Immature natural killer cell (primary cell): ENCODE data around the gene ZNF106. TPM values are rescaled to one million over a fixed set of nuclear protein-coding genes. Genes with fewer than 3 reads are reported as not detected.

Experiments
- DNase-seq, 3 donors: peaks; one replicate each; pipeline ENCODE4 v3.0.0; 2022; ENCODE audit warnings: mixed read lengths in 1 of 3
- H3K27ac Mint-ChIP-seq, 6 donors: one replicate each; pipeline ENCODE4 v1.8.0; 2020; ENCODE audit warnings: mixed read lengths in 6 of 6, mild to moderate bottlenecking in 5 of 6, inconsistent platforms in 4 of 6, moderate library complexity in 3 of 6
- H3K27me3 Mint-ChIP-seq, 3 donors: one replicate each; pipeline ENCODE4 v1.8.0; 2020 to 2021; ENCODE audit warnings: low read depth in 3 of 3, mild to moderate bottlenecking in 3 of 3, mixed read lengths in 3 of 3, moderate library complexity in 3 of 3, inconsistent platforms in 1 of 3
- H3K36me3 Mint-ChIP-seq, 3 donors: one replicate each; pipeline ENCODE4 v1.8.0; 2020; ENCODE audit warnings: mixed read lengths in 3 of 3, inconsistent platforms in 2 of 3, mild to moderate bottlenecking in 2 of 3
- H3K4me1 Mint-ChIP-seq, 2 donors: one replicate each; pipeline ENCODE4 v1.8.0; 2020; ENCODE audit warnings: inconsistent platforms in 2 of 2, mild to moderate bottlenecking in 2 of 2, mixed read lengths in 2 of 2, moderate library complexity in 1 of 2
- H3K4me3 Mint-ChIP-seq, 5 donors: one replicate each; pipeline ENCODE4 v1.8.0; 2020; ENCODE audit warnings: mild to moderate bottlenecking in 5 of 5, mixed read lengths in 5 of 5, inconsistent platforms in 3 of 5, moderate library complexity in 3 of 5
- H3K9me3 Mint-ChIP-seq, 6 donors: one replicate each; pipeline ENCODE4 v1.8.0; 2020; ENCODE audit warnings: mild to moderate bottlenecking in 6 of 6, mixed read lengths in 6 of 6, inconsistent platforms in 4 of 6, moderate library complexity in 3 of 6
- polyA plus RNA-seq, 3 donors: library from polyadenylated mRNA; unstranded; fragments of 300-500 nt; fragmentation: Illumina TruSeq; gene quantifications; one replicate each; pipeline ENCODE4 v1.2.3, GENCODE V29; 2021

ZNF106 gene
- 10 to 100 TPM; 20.3 to 65.5 (median 21.7) TPM for polyA plus RNA-seq

DNA sequence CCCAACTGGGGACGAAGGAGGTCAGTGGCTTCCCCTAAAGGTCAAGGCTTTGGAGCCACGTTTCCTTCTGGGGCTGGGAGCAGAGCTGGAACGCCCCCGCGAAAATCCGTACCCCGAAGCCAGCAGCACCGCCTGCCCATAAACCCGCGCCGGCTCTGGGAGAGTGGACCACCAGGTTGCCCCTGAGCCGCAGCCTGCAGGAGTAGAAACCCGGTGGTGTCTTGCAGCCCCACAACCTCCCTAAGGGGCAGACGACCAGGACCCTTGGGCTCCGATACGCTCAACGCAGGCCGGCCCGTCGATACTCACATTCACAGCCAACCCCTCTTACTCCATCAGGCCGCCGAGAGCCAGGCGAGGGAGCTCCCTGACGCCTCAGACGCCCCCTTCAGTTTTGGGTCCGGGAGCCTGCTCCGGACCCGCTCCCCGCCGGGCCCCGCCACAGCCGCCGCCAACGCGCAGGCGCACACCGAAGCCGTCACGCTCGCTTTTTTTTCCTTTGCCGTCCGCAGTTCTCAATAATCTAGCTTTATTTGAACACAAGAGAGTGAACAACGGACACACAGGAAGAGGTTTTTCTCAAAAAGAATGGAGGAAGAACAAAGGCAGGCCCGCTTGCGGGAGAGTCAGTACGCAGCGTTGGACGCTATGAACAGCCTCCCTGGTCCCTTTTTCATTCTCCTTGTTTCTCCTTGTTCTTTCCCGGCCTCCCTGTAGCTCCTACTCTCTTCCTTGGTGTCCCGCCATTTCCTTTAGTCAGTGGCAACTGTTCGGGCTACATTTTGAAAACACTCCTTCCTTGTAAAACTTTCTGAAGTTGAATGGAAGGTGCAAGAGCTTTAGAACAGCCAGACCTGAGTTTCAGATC, at the start of gene ZNF106:
Gene ZNF106, minus strand, starts transcription at position 471 of the 868 bp plus-strand sequence. CDS start 18,852 bp downstream, outside the sequence.
- H3K36me3 Mint-ChIP-seq: no peaks in the 10 kb centered on the region
- H3K4me3 Mint-ChIP-seq: peak within 1 kb of the TSS; percentile 96 to 99 (median 98)
- peaks cover 6 to 12% (median 10%) of the 10 kb centered on the region in 3 donors for H3K27me3 Mint-ChIP-seq
- DNase-seq: peak; percentile 93 to 95 (median 94)
- peak within 1 kb of the TSS; percentile 97 to 100 (median 98) for H3K27ac Mint-ChIP-seq
- no peaks in the 10 kb centered on the region for H3K9me3 Mint-ChIP-seq
- H3K4me1 Mint-ChIP-seq: peaks cover 42 to 46% of the 10 kb centered on the region in 2 donors

DNA sequence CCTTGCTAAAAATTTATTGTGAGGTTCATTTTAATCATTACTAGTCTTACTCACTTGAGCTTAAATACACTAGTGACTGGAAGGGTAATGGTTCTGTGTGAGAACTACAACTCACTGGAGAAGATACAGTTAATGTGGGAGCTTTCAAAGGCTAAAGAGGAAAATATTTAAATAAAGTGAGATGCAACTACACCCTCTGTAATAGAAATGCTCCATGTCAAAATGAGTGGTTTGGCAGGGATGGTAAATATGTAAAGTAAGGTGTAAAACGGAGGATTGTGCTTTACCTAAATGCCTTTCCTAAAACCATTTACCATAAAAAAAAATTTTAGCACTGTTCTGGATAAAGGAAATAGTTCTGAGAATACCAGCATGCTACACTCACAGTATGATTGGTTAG, 42.3 kb upstream of the ZNF106 start:
- no peak overlapping the region for H3K27ac Mint-ChIP-seq
- H3K4me1 Mint-ChIP-seq: no peaks in the 10 kb centered on the region
- H3K9me3 Mint-ChIP-seq: no peaks in the 10 kb centered on the region
- H3K36me3 Mint-ChIP-seq: peaks cover 13 to 25% (median 15%) of the 10 kb centered on the region in 3 donors
- DNase-seq: no peak
- no peak overlapping the region for H3K4me3 Mint-ChIP-seq
- H3K27me3 Mint-ChIP-seq: peaks cover 0 to 2% (median 1%) of the 10 kb centered on the region in 3 donors

DNA sequence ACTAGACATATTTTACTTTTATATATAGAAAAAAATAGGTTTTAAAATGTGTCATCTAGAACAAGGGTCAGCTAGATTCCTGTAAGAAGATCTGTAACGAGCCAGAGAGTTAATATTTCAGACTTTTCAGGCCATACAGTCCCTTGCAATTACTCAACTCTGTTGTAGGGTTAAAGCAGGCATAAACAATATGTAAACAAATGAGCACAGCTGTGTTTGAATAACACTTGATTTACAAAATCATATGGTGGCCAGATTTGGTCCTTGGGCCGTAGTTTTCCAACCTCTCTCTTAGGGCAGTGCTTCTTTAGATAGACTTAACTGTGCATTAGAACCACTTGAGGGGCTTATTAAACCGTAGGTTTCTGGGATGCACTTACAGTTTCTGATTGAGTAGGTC, 38.0 kb upstream of the ZNF106 start:
- Mint-ChIP-seq H3K27ac (no peak overlapping the region), H3K9me3 (no peaks in the 10 kb centered on the region), H3K4me3 (no peak overlapping the region), H3K27me3 (peaks cover 0 to 2% (median 0%) of the 10 kb centered on the region in 3 donors), H3K36me3 (peaks cover 19 to 22% (median 21%) of the 10 kb centered on the region in 3 donors), H3K4me1 (no peaks in the 10 kb centered on the region)
- DNase-seq: no peak

DNA sequence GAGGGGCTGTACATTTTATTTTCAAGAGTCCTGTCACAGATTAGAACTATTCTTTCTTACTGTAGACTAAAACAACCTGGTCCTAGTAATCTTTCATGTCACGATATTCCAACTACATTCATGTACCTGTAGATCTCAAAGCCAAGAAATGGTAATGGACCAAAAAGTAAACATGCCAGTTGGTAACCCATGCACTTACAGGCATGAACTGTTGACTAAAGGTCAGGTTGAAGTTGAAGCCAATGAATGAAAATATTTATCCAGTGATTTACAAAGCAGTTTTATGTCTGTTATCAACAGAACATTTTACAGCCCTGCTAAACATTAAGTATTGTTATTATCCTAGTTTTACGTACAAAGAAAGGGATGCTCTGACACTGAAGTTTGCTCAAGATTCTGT, 32.4 kb upstream of the ZNF106 start:
- Mint-ChIP-seq H3K4me3 (no peak overlapping the region), H3K27ac (no peak overlapping the region), H3K27me3 (no peaks in the 10 kb centered on the region), H3K36me3 (peaks cover 5 to 24% (median 13%) of the 10 kb centered on the region in 3 donors), H3K9me3 (no peaks in the 10 kb centered on the region), H3K4me1 (no peaks in the 10 kb centered on the region)
- no peak for DNase-seq

DNA sequence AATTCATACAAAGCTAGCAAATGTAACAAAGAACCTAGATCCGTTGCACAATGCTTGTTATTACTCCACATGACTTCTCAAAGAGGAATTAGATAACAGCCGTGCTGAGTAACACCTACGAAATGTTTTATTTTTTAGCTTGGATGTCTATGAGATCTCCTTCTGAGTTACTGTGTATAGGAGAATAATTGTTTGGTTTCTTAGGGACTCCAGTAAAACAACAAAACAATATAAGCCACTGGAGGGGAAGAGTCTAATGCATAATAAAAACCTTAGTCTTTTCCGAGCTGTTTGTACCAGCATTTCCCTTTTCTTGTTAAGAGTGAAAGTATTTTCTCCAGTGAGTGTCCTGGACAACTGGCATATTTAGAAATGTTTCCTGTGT, 20.1 kb upstream of the ZNF106 start:
- Mint-ChIP-seq H3K27ac (no peak overlapping the region), H3K4me3 (no peak overlapping the region), H3K4me1 (peaks cover 2 to 6% of the 10 kb centered on the region in 2 donors), H3K36me3 (peaks cover 12 to 24% (median 17%) of the 10 kb centered on the region in 3 donors), H3K9me3 (no peaks in the 10 kb centered on the region), H3K27me3 (no peaks in the 10 kb centered on the region)
- DNase-seq: no peak

DNA sequence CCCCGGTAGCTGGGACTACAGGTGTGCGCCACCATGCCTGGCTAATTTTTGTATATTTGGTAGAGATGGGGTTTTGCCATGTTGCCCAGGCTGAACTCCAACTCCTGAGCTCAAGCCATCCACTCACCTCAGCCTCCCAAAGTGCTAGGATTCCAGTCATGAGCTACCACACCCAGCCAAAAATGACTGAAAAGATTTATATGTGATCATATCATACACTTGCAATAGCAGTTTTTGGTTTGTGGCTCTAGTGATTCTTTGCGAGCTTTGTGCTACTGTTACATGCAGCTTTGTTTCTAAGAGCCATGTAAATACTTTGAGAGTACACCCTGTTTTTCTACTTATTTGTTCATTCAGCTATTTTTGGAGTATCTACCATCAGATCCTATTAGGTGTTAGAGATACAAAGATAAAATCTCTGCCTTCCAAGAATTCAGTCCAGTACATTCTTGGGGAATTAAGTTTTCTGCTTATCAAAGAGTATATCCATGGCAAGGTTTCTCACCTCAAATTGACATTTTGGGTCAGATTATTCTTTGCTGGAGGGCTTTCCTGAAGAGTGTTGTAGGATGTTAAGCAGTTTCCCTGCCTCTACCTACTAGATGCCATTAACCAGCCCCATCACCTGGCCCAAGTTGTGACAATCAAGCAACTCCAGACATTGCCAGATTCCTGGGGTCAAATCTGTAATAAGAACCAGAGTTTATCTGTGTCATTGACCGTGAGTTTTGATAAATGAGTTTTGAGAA, 19.5 kb upstream of the ZNF106 start:
- Mint-ChIP-seq H3K27me3 (no peaks in the 10 kb centered on the region), H3K4me3 (no peak overlapping the region), H3K9me3 (no peaks in the 10 kb centered on the region), H3K36me3 (peaks cover 7 to 19% (median 12%) of the 10 kb centered on the region in 3 donors), H3K27ac (no peak overlapping the region), H3K4me1 (peaks cover 2 to 6% of the 10 kb centered on the region in 2 donors)
- no peak for DNase-seq

DNA sequence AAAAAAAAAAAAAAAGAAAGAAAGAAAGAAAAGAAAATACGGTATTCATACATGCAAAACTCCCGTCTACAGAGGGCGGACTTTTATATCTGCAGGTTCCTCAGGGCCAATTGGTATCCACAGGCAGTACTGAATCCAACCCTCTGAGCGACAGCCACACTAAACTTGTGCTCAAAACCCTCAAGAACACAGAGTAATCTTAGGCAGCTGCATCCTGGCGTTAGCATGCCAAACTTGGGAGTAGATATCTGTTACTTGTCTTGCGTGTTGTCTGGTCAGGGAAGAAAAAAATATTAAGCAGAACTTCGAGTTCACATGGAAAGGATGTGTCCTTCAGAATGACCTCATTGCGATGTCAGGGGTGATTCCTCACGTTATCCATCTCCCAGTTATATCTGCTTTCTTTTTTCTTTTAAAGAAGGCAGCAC, 17.3 kb upstream of the ZNF106 start:
- Mint-ChIP-seq H3K27ac (no peak overlapping the region), H3K9me3 (no peaks in the 10 kb centered on the region), H3K4me3 (no peak overlapping the region), H3K4me1 (peaks cover 2 to 6% of the 10 kb centered on the region in 2 donors), H3K27me3 (peaks cover 0 to 2% (median 0%) of the 10 kb centered on the region in 3 donors), H3K36me3 (peaks cover 6 to 7% (median 7%) of the 10 kb centered on the region in 3 donors)
- DNase-seq: no peak

DNA sequence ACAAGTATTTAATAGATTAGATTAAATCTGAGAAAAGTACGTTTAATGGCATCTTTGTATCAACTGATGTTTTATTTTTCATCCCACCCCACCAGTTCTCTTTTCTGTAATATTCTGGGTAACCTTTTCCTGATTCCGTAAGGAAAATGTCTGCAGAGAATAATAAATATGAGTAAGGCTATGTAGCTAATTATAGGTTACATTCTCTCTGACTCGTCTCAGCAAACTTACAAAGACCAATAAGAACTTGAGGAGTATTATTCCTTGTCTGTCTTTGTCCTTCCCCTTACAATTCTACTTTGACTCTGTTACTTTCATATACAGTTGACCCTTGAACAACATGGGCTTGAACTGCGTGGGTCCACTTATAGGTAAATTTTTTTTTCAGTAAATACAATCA, 16.6 kb upstream of the ZNF106 start:
- peaks cover 0 to 2% (median 0%) of the 10 kb centered on the region in 3 donors for H3K27me3 Mint-ChIP-seq
- H3K9me3 Mint-ChIP-seq: no peaks in the 10 kb centered on the region
- H3K27ac Mint-ChIP-seq: peak overlapping the region in 1 of 6 donors; percentile 39
- DNase-seq: no peak
- H3K36me3 Mint-ChIP-seq: peaks cover 0 to 4% (median 0%) of the 10 kb centered on the region in 3 donors
- H3K4me1 Mint-ChIP-seq: peaks cover 2 to 6% of the 10 kb centered on the region in 2 donors
- no peak overlapping the region for H3K4me3 Mint-ChIP-seq

DNA sequence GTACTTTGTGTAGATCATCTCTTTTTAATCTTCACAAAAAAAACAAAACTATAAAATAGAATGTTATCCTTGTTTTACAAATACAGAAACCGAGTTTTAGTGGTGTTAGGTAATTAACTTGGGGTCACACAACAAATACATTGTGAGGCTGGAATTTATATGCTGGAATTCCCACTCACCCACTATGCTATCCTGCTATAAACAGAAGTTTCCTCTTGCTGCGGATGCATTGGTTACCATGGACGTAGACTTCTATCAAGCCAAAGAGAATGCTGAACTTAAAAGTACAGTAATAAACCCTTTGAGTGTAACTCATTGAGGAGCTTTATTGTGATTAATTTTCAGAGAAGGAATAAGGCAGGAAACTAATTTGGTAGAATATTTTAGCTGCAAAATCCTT, 13.7 kb upstream of the ZNF106 start:
- Mint-ChIP-seq H3K27me3 (peaks cover 0 to 2% (median 0%) of the 10 kb centered on the region in 3 donors), H3K27ac (no peak overlapping the region), H3K4me1 (peaks cover 2 to 19% of the 10 kb centered on the region in 2 donors), H3K4me3 (no peak overlapping the region), H3K36me3 (no peaks in the 10 kb centered on the region), H3K9me3 (no peaks in the 10 kb centered on the region)
- no peak for DNase-seq

DNA sequence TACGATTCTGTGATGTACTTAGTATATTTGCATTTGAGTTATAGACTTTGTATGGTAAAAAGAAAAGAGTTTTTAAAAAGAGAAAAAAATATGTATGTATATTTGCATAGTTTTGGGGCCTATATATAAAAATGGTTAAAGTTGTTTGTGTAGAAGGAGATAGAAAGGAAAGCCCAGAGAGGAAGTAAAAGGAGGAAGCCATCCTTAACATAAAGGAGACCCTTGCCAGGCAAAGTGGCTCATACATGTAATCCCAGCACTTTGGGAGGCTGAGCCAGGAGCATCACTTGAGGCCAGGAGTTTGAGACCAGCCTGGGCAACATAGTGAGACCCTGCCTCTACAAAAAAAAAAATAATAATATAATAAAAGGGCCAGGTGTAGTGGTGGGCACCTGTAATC, 12.9 kb upstream of the ZNF106 start:
- Mint-ChIP-seq H3K4me1 (peaks cover 5 to 20% of the 10 kb centered on the region in 2 donors), H3K27me3 (peaks cover 0 to 2% (median 0%) of the 10 kb centered on the region in 3 donors), H3K4me3 (no peak overlapping the region), H3K9me3 (no peaks in the 10 kb centered on the region), H3K36me3 (no peaks in the 10 kb centered on the region), H3K27ac (peak overlapping the region in 1 of 6 donors; percentile 85)
- no peak for DNase-seq

DNA sequence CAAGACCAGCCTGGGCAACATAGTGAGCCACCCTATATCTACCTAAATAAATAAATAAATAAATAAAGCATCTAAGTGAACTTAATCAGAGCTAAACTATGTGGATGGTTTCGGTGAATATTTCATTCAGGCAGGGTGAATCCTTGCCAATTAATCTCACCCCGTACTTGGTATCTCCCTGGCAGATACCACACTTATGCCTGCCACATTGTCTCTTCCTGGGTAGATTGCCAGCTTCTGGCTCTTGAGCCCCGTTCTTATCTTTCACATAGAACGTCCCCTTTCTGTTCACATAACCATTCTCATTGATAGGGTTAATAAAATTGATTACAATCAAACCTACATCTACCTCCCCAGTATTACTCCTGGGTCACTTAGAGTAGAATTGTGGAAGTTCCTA, 11.5 kb upstream of the ZNF106 start:
- Mint-ChIP-seq H3K9me3 (no peaks in the 10 kb centered on the region), H3K36me3 (no peaks in the 10 kb centered on the region), H3K4me3 (no peak overlapping the region), H3K4me1 (peaks cover 10 to 28% of the 10 kb centered on the region in 2 donors), H3K27me3 (peaks cover 0 to 3% (median 0%) of the 10 kb centered on the region in 3 donors), H3K27ac (no peak overlapping the region)
- DNase-seq: no peak

DNA sequence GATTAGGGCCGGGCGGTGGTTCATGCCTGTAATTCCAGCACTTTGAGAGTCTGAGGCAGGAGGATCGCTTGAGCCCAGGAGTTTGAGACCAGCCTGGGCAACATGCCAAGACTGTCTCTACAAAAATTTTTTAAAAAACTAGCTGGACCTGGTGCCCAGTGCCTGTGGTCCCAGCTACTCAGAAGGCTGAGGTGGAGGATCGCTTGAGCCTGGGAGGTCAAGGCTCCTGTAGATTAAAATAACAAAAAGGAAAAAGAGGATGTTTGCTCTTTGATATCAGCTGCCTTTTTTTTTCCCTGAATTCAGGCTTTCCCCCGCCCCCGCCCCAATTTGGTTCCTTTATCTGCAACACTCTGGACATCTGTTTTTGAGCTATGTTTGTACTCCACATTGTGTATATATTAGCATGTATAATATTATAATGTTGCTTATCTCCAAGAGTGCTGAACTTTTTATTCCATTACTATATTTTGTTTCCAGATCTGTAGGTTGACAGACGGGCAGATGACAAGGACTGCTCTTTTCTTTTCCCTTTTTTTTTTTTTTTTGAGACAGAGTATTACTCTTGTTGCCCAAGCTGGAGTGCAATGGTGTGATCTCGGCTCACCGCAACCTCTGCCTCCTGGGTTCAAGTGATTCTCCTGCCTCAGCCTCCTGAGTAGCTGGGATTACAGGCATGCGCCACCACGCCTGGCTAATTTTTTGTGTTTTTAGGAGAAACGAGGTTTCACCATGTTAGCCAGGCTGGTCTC, 9.1 kb upstream of the ZNF106 start:
- H3K36me3 Mint-ChIP-seq: no peaks in the 10 kb centered on the region
- H3K4me1 Mint-ChIP-seq: peaks cover 30 to 51% of the 10 kb centered on the region in 2 donors
- H3K27ac Mint-ChIP-seq: peak overlapping the region in 1 of 6 donors; percentile 4
- DNase-seq: no peak
- peaks cover 0 to 3% (median 0%) of the 10 kb centered on the region in 3 donors for H3K27me3 Mint-ChIP-seq
- no peaks in the 10 kb centered on the region for H3K9me3 Mint-ChIP-seq
- no peak overlapping the region for H3K4me3 Mint-ChIP-seq
